Measurements from ENCODE around the gene THAP10.

Gene THAP10

GRCh38 chr15:70853318-70853972 lies 38.8 kb downstream of the THAP10 start:
- DNase-seq: peak; percentile 82

GRCh38 chr15:70852501-70853317 lies 39.5 kb downstream of the THAP10 start:
- no peak for DNase-seq

GRCh38 chr15:70851889-70852288 lies 40.3 kb downstream of the THAP10 start:
- no peak for DNase-seq

- DNase-seq: no peak
Observed at GRCh38 chr15:70845602-70846360, 46.5 kb downstream of the THAP10 start.

- DNase-seq: no peak
Observed at GRCh38 chr15:70837476-70837875, 54.8 kb downstream of the THAP10 start.

GRCh38 chr15:70835841-70836240 lies 56.4 kb downstream of the THAP10 start:
- DNase-seq: no peak

GRCh38 chr15:70835415-70835814 lies 56.8 kb downstream of the THAP10 start:
- DNase-seq: no peak

- no peak for DNase-seq
Observed at GRCh38 chr15:70834999-70835398, 57.2 kb downstream of the THAP10 start.

- peak; percentile 17 for DNase-seq
Observed at GRCh38 chr15:70833861-70834765, 58.1 kb downstream of the THAP10 start.

- DNase-seq: no peak
Observed at GRCh38 chr15:70833422-70833821, 58.8 kb downstream of the THAP10 start.

GRCh38 chr15:70832176-70832575 lies 60.1 kb downstream of the THAP10 start:
- no peak for DNase-seq

Data from eye (tissue), 1 donor.